Central memory CD4-positive, alpha-beta T cell (primary cell): ENCODE results near the gene SDK1.
"Not testable (repeated sequence)": the region's sequence is repeated elsewhere in the genome, so short reads cannot be mapped to it uniquely, and the experiment has no call there.

ENCODE experiments used
- DNase-seq: peaks from one replicate; pipeline ENCODE4 v3.0.0; 2022

SDK1 gene

DNA sequence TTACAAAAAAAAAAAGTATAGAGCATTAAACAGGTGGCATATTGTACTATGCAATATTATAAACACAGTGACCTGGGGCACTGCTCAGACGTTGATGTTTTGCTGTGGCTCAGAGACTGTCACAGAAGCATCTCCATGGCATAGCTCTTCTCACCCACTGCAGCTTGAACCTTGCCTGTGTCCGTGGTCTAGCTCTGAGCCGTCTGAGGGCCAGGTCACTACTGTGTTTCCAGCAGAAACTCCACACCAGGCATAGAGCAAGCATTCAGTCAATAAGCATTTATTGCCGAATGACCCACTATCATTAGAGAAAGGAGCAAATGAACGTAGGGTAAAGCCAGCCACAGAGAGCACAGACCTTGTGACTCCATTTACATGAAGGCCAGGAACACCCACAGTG lies 937.8 kb downstream of the SDK1 start:
- DNase-seq, result no peak

DNA sequence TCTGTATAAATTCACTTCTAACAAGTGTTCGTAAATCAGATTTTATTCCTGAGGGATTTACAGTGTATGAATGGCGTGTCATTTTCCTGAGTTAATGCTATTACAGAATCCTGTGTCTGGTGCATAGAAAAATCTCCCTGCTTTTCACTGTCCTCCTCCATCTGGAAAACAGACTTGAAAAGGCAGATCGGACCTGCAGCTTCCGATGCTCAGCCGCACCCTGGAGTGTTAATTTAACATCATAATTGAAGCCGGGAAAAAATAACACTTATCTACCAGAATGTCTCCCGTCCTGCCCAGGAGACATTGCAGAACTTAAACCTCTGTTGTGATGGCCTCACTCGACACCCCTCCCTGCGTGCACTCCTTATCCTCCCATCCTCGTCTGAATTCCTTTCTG lies 939.0 kb downstream of the SDK1 start:
- DNase-seq, result no peak

- DNase-seq, result no peak
These were observed 939.7 kb downstream of the SDK1 start for GRCh38 chr7:4240520-4241303.

GRCh38 chr7:4241304-4241612 lies 940.2 kb downstream of the SDK1 start:
- DNase-seq, result no peak

- DNase-seq, result no peak
These were observed 940.7 kb downstream of the SDK1 start for GRCh38 chr7:4241791-4242190.

GRCh38 chr7:4242706-4243105 lies 941.7 kb downstream of the SDK1 start:
- DNase-seq, result no peak

DNA sequence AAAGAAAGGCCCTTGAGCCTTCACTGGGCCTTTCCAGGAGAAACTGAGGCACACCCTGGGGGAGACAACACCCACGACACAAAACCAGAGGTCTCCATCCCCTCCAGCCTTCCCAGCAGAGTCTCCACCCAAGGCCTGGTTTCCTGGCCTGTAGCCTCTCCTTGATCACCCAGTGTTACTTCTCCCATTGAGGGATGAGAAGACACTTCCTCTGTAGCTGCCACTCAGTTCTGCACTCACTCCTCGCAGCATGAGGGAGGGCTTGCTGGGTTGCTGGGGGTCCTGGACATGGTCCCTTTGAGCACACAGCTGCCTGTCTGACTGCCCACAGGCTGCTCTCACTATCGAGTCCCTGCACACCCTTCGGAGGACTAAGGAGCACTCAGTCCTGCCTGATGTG lies 943.0 kb downstream of the SDK1 start:
- DNase-seq, result no peak

DNA sequence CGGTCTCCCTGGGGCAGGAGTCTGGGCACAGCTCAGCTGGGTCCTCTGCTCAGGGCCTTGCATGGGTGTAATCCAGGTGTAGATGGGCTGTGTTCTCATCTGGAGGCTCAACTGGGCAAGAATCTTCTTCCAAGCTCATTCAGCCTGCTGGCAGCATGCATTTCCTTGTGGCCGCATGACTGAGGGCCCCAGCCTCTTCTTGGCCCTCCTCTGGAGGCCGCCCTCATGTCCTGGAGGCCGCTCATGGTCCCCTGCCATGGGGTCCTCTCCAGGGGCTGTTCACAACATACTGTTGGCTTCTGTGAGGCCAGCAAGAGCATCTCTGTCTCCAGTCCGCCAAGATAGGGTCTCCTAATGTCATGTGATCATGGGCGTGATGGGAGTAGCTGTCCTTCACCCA lies 943.6 kb downstream of the SDK1 start:
- no peak for DNase-seq

DNA sequence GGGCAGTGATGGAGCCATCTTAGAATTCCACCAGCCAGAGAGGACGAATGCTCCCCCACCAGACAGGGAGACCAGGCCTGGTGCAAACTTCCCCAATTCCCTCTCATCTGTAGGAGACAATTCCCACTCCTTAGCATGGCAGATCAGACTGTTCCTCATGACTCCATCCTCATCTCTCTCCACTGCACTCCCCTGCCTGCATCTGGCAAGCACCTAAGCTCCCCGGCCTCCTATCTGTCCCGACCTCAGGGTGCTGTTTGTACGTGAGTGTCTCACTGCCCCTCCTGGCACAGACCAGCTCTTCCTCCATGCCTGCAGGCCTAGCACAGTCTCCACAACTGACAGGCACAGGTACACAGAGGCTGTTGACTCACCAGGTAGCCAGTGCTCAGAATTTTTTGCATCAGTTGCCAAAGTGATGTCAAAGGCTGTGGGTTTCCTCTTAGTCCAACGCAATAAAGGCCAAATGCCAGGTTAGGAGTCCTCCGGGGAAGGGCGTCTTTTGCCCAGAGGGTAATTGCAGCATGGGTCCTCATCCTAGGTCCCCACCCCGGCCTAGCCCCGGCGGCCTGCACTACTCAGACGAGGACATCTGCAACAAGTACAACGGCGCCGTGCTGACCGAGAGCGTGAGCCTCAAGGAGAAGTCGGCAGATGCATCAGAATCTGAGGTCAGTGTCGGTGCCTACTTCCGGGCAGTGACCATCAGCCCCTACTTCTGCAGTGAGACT lies 944.2 kb downstream of the SDK1 start:
- no peak for DNase-seq

DNA sequence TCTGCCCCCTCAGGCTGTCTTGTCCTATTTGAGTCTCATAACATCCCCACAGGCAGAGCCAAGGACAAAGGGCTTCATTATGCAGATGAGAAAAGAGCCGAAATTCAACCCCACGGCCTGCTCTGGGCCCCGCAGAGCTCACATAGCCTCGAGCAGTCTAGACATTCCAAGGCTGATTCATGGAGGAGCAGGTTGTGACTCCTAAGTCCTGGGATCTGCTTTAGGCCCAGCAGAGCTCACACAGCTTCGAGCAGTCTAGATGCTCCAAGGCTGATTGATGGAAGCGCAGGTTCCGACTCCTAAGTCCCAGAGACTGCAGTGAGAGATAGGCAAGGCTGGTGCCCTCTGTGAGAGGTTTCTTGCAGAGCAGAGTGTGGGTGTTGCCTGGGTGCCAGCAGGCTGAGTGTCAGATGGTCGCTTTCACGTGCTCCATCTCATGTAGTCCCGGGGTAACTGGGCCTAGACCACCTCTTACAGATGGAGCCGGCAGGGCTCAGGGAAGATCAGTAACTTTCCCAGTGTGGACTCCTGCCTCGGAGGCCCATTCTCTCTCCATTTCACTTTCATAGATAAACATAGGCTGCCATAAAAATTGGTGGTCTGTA lies 944.9 kb downstream of the SDK1 start:
- no peak for DNase-seq

GRCh38 chr7:4246536-4246935 lies 945.5 kb downstream of the SDK1 start:
- no peak for DNase-seq

- DNase-seq, result no peak
These were observed 946.2 kb downstream of the SDK1 start for GRCh38 chr7:4247106-4247876.

- DNase-seq, result no peak
These were observed 947.2 kb downstream of the SDK1 start for GRCh38 chr7:4248295-4248694.

- DNase-seq, result no peak
These were observed 948.2 kb downstream of the SDK1 start for GRCh38 chr7:4249241-4249640.

DNA sequence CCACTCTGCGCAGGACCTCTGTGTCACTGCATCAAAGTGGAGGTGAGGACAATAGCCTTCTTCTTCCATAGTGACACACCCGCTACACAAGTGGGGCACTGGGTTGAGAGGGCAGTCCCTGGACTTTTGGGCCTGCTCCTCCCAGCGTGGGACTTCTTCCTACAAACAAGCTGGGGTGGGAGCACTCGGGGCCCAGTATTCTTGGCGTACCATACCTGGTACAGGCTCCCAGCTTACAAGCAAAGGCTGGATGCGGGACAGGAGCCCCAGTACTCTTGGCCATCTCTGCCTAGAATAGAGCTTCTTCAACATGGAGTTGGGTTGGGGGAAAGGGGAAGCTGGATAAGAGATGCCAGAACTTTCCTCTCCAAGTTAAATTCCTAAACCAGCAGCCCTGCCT lies 954.3 kb downstream of the SDK1 start:
- no peak for DNase-seq

DNA sequence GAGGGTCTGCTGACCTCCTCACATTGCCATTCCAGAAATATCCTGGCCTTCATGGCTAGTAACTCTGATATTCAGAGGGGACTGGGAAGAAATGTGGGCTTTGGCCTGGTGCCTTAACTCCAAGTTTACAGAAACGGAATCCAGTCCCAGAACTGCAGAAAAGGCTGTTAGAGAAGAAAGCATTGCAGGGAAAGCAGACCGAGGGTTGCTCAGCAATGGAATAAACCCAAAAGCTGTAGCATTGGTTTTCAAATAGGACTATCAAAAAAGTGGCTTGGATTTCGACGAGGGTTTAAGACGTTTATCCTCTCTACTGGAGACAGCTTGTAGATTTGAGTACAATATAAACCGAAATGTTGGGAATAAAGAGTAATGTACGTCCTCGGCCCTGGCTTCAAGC lies 955.2 kb downstream of the SDK1 start:
- no peak for DNase-seq

GRCh38 chr7:4257146-4258111 lies 956.4 kb downstream of the SDK1 start:
- no peak for DNase-seq

GRCh38 chr7:4260116-4260515 lies 959.1 kb downstream of the SDK1 start:
- DNase-seq, result not testable (repeated sequence)

DNA sequence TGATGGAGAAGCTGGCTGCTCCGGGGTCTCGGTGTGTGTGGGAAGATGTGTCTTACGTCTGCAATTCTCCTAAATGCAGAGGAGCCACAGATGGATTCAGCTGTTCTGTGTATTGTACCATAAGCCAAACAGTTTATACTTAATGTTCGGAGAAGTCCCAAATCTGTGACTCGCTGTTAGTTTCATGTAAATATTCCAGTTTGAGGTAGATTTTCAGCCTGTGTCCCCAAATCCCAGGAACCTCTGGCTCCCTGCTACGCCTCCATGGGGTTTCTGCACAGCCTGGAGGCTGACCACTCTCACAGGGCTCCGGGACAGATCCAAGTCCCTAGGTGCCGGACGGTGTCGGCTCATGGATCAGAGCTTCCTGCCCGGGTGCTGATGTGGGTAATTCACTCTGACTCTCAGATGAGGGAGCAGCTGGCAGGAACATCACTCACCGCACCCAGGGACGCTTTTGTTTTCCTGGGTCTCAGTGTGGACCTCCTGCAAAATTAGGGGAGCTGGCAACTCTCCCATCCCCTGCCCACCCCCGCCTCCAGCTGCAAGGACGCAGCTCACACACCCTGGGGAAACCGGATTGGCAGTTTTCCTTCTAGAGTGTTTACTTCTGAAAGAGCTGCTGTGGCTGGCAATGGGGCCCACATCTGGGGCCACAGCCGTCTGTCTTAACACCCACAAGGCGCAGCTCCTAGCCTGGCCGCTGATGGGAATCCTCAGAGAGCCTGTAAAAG lies 960.0 kb downstream of the SDK1 start:
- DNase-seq, result no peak

- no peak for DNase-seq
These were observed 960.5 kb downstream of the SDK1 start for GRCh38 chr7:4261601-4261960.

GRCh38 chr7:4264206-4264605 lies 963.2 kb downstream of the SDK1 start:
- DNase-seq, result not testable (repeated sequence)

DNA sequence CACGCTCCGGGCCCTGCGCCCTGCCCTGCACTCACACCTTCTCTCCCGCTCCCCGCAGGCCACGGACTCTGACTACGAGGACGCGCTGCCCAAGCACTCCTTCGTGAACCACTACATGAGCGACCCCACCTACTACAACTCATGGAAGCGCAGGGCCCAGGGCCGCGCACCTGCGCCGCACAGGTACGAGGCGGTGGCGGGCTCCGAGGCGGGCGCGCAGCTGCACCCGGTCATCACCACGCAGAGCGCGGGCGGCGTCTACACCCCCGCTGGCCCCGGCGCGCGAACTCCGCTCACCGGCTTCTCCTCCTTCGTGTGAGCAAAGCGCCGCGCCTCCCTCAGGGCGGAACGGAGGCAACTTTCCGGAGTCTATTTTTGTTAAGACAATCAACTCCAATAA lies 964.0 kb downstream of the SDK1 start:
- DNase-seq, result no peak
